WERI-Rb-1 (cell line): ENCODE results near the gene TLX3.

Experiments used
- DNase-seq: peaks from one replicate; pipeline ENCODE4 v3.0.0-alpha.2; 2020
- H3K27ac ChIP-seq: fragments of 250-450 bp; sonication (Bioruptor Pico); 2 replicates; pipeline ENCODE4 v1.5.1; 2020; ENCODE audit warnings: mild to moderate bottlenecking, moderate library complexity
- H3K27me3 ChIP-seq: fragments of 250-450 bp; sonication (Bioruptor Pico); 2 replicates; pipeline ENCODE4 v1.5.1; 2021; ENCODE audit warnings: mild to moderate bottlenecking, low read depth, moderate library complexity; ENCODE audit not compliant: insufficient read depth, severe bottlenecking
- H3K36me3 ChIP-seq: fragments of 250-450 bp; sonication (Bioruptor Pico); 2 replicates; pipeline ENCODE4 v1.5.1; 2020; ENCODE audit warnings: mild to moderate bottlenecking, moderate library complexity
- H3K4me3 ChIP-seq: 2 replicates; pipeline ENCODE4 v1.5.1; 2011; ENCODE audit warnings: low read depth, mild to moderate bottlenecking, control low read depth, low read length
- H3K9me3 ChIP-seq: fragments of 250-450 bp; sonication (Bioruptor Pico); 2 replicates; pipeline ENCODE4 v1.5.1; 2021; ENCODE audit warnings: mild to moderate bottlenecking, moderate library complexity; ENCODE audit not compliant: severe bottlenecking
- CTCF ChIP-seq: IDR thresholded peaks from 2 replicates; pipeline ENCODE4 v1.5.1; 2011; ENCODE audit warnings: low read depth, mild to moderate bottlenecking, control low read depth, inconsistent platforms, low read length

The TLX3 gene

DNA sequence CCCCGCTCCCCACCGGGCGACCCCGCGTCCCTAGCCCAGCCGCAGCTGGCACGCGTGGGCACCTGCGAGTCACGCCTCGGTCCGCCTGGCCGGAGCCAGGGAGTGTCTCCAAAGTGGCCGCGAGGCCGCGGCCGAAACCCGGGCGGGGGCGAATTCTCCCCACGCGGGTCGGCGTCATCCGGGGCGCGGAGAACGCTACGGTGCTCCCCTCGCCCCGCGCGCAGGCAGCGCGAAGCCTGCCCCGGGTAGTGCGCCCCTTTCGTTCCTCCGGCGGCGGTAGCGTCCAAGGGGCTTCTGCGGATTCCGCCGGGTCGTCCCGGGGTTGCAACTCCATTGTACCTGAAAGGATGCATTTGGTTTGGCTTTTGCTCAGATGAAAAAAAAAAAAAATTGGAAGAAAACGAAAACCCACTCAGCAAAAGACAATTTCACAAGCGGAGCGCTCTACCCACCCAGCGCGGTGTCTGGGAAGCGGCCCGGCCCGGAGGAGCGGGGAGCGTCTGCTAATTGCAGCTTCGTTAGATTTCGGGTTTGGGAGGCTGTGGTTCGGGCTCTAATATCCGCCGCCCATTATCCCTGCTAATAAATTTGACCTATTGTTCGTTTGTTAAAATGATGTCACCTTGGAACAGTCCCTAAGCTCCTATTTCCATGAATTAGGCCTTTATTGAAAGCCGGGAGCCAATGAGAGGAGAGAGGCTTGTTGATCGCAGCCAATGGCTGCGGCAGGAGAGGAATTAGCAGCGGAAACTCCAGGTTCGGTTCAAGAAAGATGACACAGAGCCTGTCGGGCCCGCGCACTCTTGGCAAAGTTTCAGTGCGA lies at the start of gene TLX3:
Gene TLX3 (plus strand): TSS at position 796 of the 823 bp plus-strand sequence. CDS start 118 bp downstream, outside the sequence.
- Histone ChIP-seq H3K36me3 (no peaks in the 10 kb centered on the region), H3K27ac (no peak within 1 kb of the TSS), H3K27me3 (peaks cover 79% of the 10 kb centered on the region), H3K4me3 (no peak within 1 kb of the TSS), H3K9me3 (peaks cover 22% of the 10 kb centered on the region)
- TF ChIP-seq CTCF = no peak
- DNase-seq = no peak

DNA sequence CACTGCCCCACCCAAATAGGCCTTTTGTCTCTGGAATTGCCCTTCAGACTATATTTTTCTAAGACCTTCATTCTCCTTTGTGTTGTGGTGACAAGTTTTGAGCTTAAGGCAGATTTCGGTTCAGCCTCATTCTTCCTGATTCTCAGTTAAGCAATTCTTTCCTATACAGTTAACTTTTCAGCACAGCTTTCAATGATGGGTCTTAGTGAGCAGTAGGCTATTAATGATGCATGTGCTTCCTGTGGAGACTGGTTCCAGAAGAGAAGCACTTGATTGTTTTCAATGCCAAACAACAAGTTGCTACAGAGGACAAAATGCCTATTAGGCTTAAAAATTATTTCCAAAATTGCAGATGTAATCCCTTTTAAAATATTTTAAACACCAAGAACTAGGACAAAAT lies 47.7 kb upstream of the TLX3 start:
- H3K36me3 ChIP-seq = no peaks in the 10 kb centered on the region
- no peak overlapping the region for H3K27ac ChIP-seq
- H3K9me3 ChIP-seq = no peaks in the 10 kb centered on the region
- H3K27me3 ChIP-seq = no peaks in the 10 kb centered on the region
- no peak for TF ChIP-seq CTCF
- no peak for DNase-seq
- H3K4me3 ChIP-seq = no peak overlapping the region

DNA sequence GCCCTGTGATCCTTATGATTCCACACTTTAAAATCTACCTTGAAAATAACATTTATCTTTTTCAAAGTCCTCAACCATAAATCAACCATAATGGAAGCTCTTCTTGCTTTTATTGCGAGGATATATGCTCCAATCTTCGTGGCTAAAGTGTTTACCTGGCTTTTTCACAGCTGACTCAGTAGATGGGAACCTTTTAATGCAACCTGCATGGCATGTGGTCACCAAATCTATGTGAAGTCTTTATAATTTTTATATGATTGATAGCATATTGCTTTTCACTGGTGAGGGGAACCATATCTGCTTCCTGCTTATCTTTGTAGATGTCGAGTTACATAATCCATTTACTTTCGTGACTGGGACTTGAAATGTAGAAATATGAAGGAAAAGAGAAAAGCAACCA lies 47.1 kb upstream of the TLX3 start:
- DNase-seq = no peak
- TF ChIP-seq CTCF = no peak
- Histone ChIP-seq H3K27ac (no peak overlapping the region), H3K27me3 (no peaks in the 10 kb centered on the region), H3K9me3 (no peaks in the 10 kb centered on the region), H3K36me3 (no peaks in the 10 kb centered on the region), H3K4me3 (no peak overlapping the region)

- H3K4me3 ChIP-seq = no peak overlapping the region
- H3K9me3 ChIP-seq = no peaks in the 10 kb centered on the region
- TF ChIP-seq CTCF = no peak
- H3K27me3 ChIP-seq = no peaks in the 10 kb centered on the region
- H3K27ac ChIP-seq = no peak overlapping the region
- no peak for DNase-seq
- H3K36me3 ChIP-seq = no peaks in the 10 kb centered on the region
Observed at GRCh38 chr5:171263181-171263580, 45.9 kb upstream of the TLX3 start.

GRCh38 chr5:171264843-171265242 lies 44.2 kb upstream of the TLX3 start:
- Histone ChIP-seq H3K27me3 (no peaks in the 10 kb centered on the region), H3K4me3 (no peak overlapping the region), H3K36me3 (no peaks in the 10 kb centered on the region), H3K27ac (no peak overlapping the region), H3K9me3 (no peaks in the 10 kb centered on the region)
- no peak for TF ChIP-seq CTCF
- no peak for DNase-seq
